NCI-H146 treated with DMSO at 0.1 percent for 48 hours (cell line): ENCODE results near the gene BBS9.
A peak's percentile ranks its signal among the peaks of the same experiment; 100 is the strongest.

ENCODE experiments used
- DNase-seq: peaks from one replicate; lab custom pipeline; 2025; ENCODE audit not compliant: unreplicated experiment; lab: John Stamatoyannopoulos, UW

Gene BBS9

GRCh38 chr7:33118383-33118782 is 11.0 kb upstream of the BBS9 start:
- DNase-seq, result no peak

DNA sequence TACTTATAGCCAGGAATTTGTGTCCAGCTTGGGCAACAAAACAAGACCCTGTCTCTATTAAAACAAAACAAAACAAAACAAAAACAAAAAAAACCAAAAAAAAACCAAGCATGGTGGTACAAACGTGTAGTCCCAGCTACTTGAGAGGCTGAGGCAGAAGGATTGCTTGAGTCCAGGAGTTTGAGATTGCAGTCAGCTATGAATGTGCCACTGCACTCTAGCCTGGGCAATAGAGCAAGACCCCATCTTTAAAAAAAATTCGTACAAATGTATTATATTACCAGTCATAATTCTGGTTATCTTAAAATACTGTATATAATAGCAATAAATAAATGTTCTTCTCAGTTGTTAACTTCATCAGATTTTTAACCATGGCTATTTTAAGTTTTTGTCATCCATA is 2.3 kb upstream of the BBS9 start:
- no peak for DNase-seq

DNA sequence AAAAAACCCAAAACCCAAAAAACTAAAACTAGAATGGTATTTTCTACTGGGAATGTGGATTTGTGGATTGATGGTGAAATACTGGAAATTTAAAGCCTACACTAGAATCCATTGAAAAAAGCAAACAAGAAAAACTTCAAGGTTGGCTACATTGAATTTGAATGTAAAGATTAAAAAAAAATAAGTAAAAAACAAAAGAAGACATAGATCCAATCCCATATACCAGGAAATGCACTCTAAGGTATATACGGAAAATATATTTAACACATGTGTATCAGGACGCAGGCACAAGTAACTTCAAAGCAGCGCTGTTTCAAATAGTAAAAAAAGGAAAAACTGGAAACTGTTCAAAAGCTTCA is 754 bp upstream of the BBS9 start:
- no peak for DNase-seq

GRCh38 chr7:33129806-33130153 is 416 bp downstream of the BBS9 start:
- DNase-seq, result no peak

DNA sequence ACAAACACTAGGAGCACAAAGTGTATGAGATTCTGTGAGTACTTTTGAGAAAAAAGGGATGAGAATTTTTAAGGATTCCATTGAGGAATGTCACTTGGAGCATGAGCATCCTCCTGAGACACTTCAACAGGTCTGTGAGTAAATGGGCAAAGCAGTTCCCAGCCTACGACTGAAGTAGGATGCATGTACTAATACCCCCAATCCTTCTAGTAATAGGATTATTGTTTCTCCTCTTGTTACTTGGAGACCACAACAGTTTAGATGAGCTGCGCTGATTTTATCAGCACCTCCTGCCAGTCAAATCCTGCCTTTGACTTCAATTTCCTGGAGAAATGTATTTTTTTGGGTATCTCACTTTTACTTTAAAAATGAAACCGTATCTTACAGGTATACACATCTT is 820 bp downstream of the BBS9 start:
- DNase-seq, result no peak

DNA sequence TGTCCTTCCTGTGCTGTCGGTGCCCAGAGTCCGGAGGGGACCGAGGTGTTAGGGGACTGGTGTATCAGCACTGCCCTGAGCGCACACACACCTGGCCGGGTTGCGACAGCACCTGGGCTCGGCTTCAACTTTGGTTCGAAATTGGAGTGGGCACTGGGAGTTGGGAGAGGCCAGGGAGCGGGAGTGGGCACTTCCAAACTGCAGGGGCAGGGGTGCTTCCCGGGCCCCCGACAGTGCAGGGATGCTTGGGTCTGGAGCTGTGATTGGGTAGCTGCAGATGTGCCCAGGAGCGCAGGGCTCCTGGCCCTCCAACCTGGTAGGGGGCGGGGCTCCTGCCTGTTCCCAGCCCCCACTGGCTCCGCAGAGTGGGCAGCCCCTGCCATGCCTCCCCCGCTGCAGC is 7.7 kb downstream of the BBS9 start:
- no peak for DNase-seq

GRCh38 chr7:33142585-33142984 is 13.2 kb downstream of the BBS9 start:
- DNase-seq, result no peak

DNA sequence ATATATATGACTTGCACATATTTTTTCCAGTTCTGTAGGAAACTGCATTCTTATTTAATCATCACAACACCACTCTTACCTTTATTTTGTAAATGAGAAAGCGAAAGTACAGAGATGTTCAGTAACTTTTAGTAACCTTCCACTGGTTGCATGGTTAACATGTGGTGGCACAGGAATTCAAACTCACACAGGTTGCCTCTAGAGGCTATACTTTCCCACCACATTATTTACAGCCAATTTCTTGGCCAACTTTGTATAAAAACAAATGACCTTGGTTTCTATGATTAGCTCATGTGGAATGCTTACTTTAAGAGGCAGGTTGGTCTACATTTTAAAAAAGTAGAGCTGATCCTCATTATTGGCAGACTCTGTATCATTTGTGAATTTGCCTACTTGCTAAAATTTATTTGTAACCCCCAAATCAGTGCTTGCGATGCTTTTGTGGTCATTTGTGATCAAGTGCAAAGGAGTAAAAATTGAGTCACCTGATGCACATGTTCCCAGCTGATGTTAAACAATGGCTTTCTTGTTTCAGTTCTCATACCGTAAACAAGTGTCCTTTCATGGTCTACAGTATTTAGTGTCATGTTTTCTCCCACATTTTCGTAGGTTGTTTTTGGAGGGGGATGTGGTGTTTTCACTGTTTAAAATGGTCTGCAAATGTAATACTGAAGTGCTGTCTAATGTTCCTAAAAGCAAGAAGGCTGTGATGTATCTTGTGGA is 14.8 kb downstream of the BBS9 start:
- no peak for DNase-seq

DNA sequence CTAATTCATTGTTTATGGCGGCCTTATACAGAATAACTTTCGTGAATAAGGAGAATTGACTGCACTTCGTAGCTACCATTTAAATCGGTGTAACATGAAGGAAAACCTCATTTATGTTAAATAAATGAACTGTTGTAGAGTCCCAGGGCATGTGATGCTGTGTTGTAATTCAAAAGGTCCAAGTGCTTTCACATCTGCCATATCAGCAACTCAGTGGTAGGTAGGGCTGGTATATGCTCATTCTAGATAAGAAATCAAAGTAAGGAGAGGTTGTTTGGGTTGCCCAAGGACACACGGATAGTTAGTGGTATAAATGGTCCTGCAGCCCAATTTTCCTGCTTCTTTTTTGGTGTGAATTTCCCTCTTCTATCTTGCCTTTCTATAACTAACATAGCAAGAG is 15.8 kb downstream of the BBS9 start:
- no peak for DNase-seq

- no peak for DNase-seq
These were observed 22.7 kb downstream of the BBS9 start for GRCh38 chr7:33152087-33152486.

- DNase-seq, result no peak
These were observed 26.4 kb downstream of the BBS9 start for GRCh38 chr7:33155811-33156210.

- DNase-seq, result no peak
These were observed 27.1 kb downstream of the BBS9 start for GRCh38 chr7:33156441-33156840.

GRCh38 chr7:33157311-33157710 is 27.9 kb downstream of the BBS9 start:
- no peak for DNase-seq

DNA sequence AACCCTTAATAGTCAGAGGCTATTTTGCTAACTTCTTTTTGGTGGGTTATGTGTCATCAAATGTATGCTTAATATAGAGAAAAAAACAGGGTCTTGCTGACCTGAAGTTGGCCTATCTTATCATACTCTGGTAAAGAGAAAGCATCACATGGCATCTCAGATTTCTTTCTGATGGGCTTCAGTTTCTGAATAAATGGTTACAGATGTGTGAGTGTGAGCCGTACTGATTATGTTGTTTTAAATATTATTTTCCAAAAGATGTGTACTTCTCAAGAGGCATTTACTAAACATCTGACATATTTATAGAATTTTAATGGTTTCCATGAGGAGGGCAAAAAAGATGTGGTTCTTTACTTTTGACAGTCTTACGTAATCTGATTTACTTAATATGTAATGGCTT is 28.4 kb downstream of the BBS9 start:
- DNase-seq, result no peak

DNA sequence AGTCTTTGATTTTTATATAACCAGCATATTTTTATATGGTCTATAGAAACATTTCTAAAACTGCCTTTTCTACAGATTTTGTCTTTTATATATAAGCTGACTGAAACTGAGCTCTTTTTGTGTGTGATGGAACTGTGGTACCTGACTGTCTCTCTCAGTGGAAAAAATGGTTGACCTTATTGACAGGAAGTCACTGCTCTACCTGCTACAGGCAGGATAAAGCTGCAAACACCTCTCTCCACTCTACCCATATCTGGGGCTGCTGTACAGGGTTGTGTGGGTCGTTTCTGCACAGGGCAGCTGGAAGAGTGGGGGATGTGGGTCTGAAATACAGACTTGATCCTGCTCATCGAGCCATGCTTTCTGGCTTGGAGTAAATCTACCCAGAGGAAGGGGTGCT is 48.5 kb downstream of the BBS9 start:
- DNase-seq, result no peak

DNA sequence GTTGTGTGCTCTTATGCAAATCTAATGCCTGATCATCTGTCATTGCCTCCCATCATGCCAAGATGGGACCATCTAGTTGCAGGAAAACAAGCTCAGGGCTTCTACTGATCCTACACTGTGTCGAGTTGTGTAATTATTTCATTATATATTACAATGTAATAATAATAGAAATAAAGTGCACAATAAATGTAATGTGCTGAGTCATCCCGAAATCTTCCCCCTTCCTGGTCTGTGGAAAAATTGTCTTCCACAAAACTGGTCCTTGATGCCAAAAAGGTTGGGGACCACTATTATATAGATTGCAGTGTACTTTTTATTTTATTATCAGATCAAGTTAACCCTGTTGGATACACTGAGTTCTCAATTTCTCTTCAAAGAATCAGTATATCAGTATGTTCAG is 50.2 kb downstream of the BBS9 start:
- no peak for DNase-seq

DNA sequence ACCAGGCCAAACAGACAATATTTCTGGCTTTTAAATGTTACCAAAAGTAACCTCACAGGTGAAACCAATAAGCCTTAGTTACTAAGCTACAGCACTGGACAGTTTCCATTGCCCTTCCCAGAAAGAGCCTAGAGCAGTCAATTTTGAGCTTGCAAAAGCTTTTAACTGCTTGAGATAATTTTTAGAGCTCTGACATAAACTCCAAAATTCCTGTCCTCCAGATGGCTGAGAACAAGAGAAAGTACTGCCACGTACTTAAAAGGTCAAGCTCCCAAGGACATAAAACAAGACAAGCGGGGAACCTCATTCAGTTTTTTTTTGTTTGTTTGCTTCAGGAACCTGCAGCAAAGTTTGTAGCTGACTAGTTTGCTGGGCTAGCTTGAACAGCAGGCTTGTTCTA is 54.1 kb downstream of the BBS9 start:
- no peak for DNase-seq

DNA sequence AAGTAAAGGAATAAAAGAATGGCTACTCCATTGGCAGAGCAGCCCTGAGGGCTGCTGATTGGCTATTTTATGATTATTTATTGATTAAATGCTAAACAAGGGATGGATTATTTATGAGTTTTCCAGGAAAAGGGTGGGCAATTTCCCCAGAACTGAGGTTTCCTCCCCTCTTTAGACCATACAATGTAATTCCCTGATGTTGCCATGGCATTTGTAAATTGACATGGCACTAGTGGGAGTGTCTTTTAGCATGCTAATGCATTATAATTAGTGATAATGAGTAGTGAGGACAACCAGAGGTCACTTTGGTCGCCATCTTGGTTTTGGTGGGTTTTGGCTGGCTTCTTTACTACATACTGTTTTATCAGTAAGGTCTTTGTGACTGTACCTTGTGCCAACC is 55.5 kb downstream of the BBS9 start:
- DNase-seq, result no peak

DNA sequence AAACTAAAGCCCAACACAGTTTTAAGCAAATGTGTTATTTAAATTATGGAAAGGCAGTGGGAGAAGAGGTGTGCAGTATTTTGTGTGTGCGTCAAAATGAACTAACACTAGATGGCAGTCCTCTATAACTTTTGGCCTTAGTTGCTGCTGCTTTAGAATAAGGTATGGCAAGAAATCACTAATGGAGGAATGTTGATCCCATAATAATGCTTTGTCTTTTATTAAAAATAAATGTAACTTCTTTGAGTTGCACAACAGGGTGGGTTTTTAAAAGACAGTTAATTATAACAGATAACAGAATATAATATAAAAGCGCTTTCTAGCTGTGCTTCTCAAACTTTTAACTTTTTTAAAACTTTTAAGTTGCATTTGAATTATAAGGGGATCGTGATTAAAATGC is 56.4 kb downstream of the BBS9 start:
- peak; percentile 47 for DNase-seq

DNA sequence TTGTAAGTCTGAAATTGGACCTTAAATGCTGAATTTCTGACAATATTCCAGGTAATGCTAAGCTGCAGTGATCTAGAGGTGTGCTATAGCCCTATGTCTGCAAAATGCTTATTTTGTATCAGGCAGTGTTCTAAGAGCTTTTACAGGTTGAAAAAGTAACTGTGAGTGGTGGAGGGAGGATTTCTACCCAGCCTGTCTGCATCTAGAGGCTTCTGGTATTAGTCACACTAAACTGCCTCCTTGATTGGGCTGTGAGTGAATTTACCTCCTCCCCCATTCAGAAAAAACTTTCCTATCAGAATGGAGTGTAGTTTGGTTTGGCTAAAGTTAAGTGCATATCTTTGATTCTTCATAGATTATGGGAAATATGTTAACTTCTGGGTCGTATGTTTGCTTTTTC is 56.8 kb downstream of the BBS9 start:
- no peak for DNase-seq

DNA sequence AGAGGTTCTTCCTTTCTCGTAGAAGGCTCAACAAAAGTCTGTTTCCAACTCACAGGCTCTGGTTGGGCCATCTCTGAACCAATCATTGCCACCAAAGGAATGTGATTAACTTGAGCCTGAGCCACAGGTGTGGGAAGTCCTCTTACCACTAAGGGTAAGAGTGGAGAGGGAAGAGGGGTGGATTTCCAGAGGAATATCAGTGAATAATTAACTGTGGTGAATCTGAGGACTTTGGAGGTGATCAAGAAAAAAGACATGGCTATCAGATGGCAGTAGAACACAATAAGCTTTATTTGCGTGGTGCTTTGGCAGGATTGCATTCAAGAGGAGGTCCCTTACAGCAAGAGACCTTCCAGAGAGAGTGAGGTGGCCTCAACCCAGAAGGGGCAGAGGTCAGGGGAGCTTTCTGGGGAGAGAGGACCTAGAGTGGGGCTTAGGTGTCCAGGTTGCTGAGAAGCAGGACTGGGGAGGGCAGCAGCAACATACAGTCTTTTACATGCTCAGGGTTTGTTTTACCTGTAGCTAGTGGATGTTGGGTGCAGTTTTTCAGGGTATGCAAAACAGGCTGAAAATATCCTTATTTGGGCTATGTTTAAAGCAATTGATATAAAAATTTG is 61.4 kb downstream of the BBS9 start:
- no peak for DNase-seq

- no peak for DNase-seq
These were observed 62.0 kb downstream of the BBS9 start for GRCh38 chr7:33191340-33191739.

DNA sequence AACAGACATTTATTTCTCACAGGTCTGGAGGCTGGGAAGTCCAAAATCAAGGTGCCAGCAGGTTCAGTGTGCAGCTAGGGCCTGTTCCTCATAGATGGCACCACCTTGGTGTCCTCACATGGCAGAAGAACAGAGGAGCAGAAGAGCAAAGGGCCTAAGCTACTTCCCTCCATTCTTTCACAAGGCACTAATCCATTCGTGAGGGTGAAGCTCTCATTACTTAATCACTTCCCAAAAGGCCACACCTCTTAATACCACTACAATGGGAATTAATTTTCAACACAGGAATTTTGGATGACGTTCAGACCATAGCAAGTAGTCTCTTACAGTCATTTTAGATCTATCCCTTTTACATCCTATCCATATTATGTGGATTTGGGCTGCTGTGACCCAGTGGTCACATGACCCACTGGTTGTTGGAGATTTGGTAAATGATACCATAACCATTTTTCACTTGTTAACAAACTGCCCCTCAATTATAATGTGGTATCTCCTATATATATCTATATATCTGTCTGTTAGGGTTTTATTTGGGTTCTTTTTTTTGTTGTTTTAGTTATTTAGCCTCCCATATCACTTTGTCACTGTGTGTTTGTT is 63.4 kb downstream of the BBS9 start:
- DNase-seq, result no peak
